Vagina (tissue), 2 donors: ENCODE results near the gene ADPRHL1.

Source experiments
- CTCF ChIP-seq, 3 experiments: fragments of 450-650 bp in 2 of 3; fragments of 200-600 bp in 1 of 3; sonication (generic) in 1 of 3; IDR thresholded peaks; one replicate each; pipeline ENCODE4 v1.5.1; 2017 to 2019; ENCODE audit warnings: antibody characterized with exemption in 3 of 3, mild to moderate bottlenecking in 2 of 3, moderate library complexity in 2 of 3
- POLR2A ChIP-seq, 2 donors: fragments of 450-650 bp; IDR thresholded peaks; one replicate each; pipeline ENCODE4 v1.6.1; 2017; ENCODE audit warnings: antibody characterized with exemption in 2 of 2, mild to moderate bottlenecking in 2 of 2, moderate library complexity in 2 of 2
- POLR2AphosphoS5 ChIP-seq, 2 donors: sonication (generic); formaldehyde crosslinking; IDR thresholded peaks; one replicate each; pipeline ENCODE4 v1.9.0; 2017; ENCODE audit warnings: antibody characterized with exemption in 2 of 2, mild to moderate bottlenecking in 2 of 2, low read depth in 1 of 2; ENCODE audit not compliant: insufficient read depth in 1 of 2

- TF ChIP-seq CTCF (IDR thresholded peaks at IDR 0.05) (no peak), POLR2A (IDR thresholded peaks at IDR 0.05) (no peak), POLR2AphosphoS5 (IDR thresholded peaks at IDR 0.05; ENCODE audit: insufficient read depth in 1 of 2, low read depth in 1 of 2) (no peak)
Observed at GRCh38 chr13:113369189-113369588, 84.1 kb downstream of the ADPRHL1 start.
